Heart left ventricle (tissue), 16 donors: ENCODE data around the gene CDC42EP3. TPM values are rescaled to one million over a fixed set of nuclear protein-coding genes. Genes with fewer than 3 reads are reported as not detected.

Experiments
- ATAC-seq, 4 donors: fragments of 200-7000 bp; cut with Tn5 transposase; one replicate each; pipeline ENCODE4 v1.9.1; 2020 to 2022; ENCODE audit warnings: moderate library complexity in 4 of 4, mild to moderate bottlenecking in 3 of 4, moderate number of reproducible peaks in 1 of 4
- DNase-seq, 5 donors: peaks; one replicate each; pipeline ENCODE4 v3.0.0-alpha.2; 2020
- H3K27ac ChIP-seq, 12 donors: fragments of 200-600 bp; sonication (generic) in 4 of 12; one replicate each; pipeline versions ENCODE4 v1.5.0 to v1.8.0; 2016 to 2022; ENCODE audit warnings: mild to moderate bottlenecking in 2 of 12
- H3K27me3 ChIP-seq, 9 donors: fragments of 200-600 bp; sonication (generic) in 2 of 9; one replicate each; pipeline versions ENCODE4 v1.5.1 to v1.8.0; 2016 to 2022; ENCODE audit warnings: mild to moderate bottlenecking in 3 of 9
- H3K36me3 ChIP-seq, 9 donors: fragments of 200-600 bp; sonication (generic) in 2 of 9; one replicate each; pipeline versions ENCODE4 v1.5.0 to v1.8.0; 2018 to 2022; ENCODE audit warnings: mild to moderate bottlenecking in 2 of 9
- H3K4me1 ChIP-seq, 12 donors: fragments of 200-600 bp; sonication (generic) in 4 of 12; one replicate each; pipeline versions ENCODE4 v1.5.0 to v1.8.0; 2016 to 2022; ENCODE audit warnings: mild to moderate bottlenecking in 3 of 12
- H3K4me3 ChIP-seq, 12 donors: fragments of 200-600 bp; sonication (generic) in 4 of 12; one replicate each; pipeline versions ENCODE4 v1.5.0 to v1.8.0; 2017 to 2022; ENCODE audit warnings: mild to moderate bottlenecking in 9 of 12, moderate library complexity in 4 of 12
- H3K9me3 ChIP-seq, 12 donors: fragments of 200-600 bp; sonication (generic) in 4 of 12; one replicate each; pipeline versions ENCODE4 v1.5.0 to v1.8.0; 2016 to 2022; ENCODE audit warnings: mild to moderate bottlenecking in 1 of 12
- POLR2A ChIP-seq, 2 donors: fragments of 450-650 bp; IDR thresholded peaks; one replicate each; pipeline ENCODE4 v1.6.1; 2017; ENCODE audit warnings: antibody characterized with exemption in 2 of 2, mild to moderate bottlenecking in 2 of 2, moderate library complexity in 2 of 2
- WGBS, 4 donors: extraction: QIAGEN DNeasy Blood & Tissue Kit in 2 of 4; methylation state at CpG; one replicate each; pipeline versions ENCODE4 v1.1.5 to v1.1.7; 2013 to 2018; 5-methylcytosine and 5-hydroxymethylcytosine counted together
- intact Hi-C, 10 donors: fragments of 100-400 bp; cut with DNase I; formaldehyde crosslinking; loops; one replicate each; pipeline versions ENCODE4 v1.11.1 to v1.14.2; 2022
- polyA plus RNA-seq, 2 donors: library from polyadenylated mRNA; stranded (reverse); fragments of 200-250 nt; gene quantifications; one replicate each; pipeline ENCODE4 v1.2.3, GENCODE V29; 2013
- total RNA-seq, 9 donors: library from RNA; depleted of rRNA in 2 of 9; stranded (reverse); fragments of >200 nt in 2 of 9; fragmentation: NEBNext Ultra II Directional in 3 of 9; extraction: Animal tissue kit (Norgen Biotek cat#: 25700) in 3 of 9; gene quantifications; one replicate each; pipeline versions ENCODE4 v1.1.0 to v1.2.4, GENCODE V29; 2016 to 2023
- TF ChIP-seq, protein P1 (sequence below), 12 donors: fragments of 200-600 bp; sonication (generic) in 4 of 12; IDR thresholded peaks; one replicate each; pipeline versions ENCODE4 v1.5.0 to v1.8.0; 2018 to 2022; ENCODE audit warnings: antibody characterized with exemption in 12 of 12, mild to moderate bottlenecking in 5 of 12
- donor health status: ischemic (EF 13 %, LVEDD 7.1; RV severe dilation, severe dysfunction).
- donor health status: healthy with polysubstance abuse.
- donor health status: DM: no; HTN: yes; CAD: no.
- donor health status: DM: no; HTN: no; CAD: no.
- donor health status: ischemic (EF 25% LVEDD 6.9; RV normal size, moderate dysfunction).
- donor health status: ischemic (EF 25% LVEDD 5.7; RV mildly dilated, moderate dysfunction).
- donor health status: healthy.
- donor health status: DM: yes; HTN: yes; CAD: no.
- donor health status: ischemic (EF 35%, LVEDD 5.7; RV mildly dilated, moderate dysfunction).
- donor health status: nonischemic (EF 11% LVEDD 7.7; RV severe dilation, severe dysfunction).
- donor health status: DM: yes; HTN: yes; CAD: no.
- donor health status: PGD.
- donor health status: ischemic (EF 29% LVEDD 5.4; RV normal size, mild dysfunction).
- donor health status: nonischemic (EF 23%, LVEDD 6.1; RV moderate dilation, normal function).

The CDC42EP3 gene
- total and polyA plus RNA-seq, 11 donors = 32.5 to 189 (median 111) TPM

DNA sequence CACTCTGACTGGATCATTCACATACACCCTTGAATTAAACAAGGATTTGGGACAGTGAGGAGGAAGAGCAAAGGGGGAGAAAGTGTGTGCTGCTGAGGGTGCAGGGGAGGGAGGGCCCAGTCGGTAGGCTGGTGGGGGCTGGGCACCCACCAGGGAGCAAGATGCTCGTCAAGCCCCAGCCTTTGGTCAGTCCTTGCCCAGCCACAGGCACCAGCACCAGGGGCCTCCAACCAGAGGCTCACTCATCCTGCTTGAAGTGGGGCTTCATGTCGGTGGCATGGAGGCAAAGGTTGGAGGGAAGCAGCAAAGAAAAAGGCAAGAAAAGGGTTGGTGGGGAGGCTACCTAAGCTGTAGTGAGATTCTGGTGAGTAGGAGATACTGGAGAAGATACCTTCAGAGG lies 21.9 kb downstream of the CDC42EP3 start:
- Histone ChIP-seq H3K27me3 (no peaks in the 10 kb centered on the region), H3K36me3 (peaks cover 0 to 29% (median 21%) of the 10 kb centered on the region in 9 donors), H3K27ac (peak overlapping the region in 11 of 12 donors; percentile 84 to 95 (median 90)), H3K4me3 (no peak overlapping the region), H3K4me1 (peaks cover 28 to 100% (median 94%) of the 10 kb centered on the region in 12 donors), H3K9me3 (peaks cover 0 to 7% (median 0%) of the 10 kb centered on the region in 12 donors)
- ATAC-seq (no peak), DNase-seq (no peak)
- WGBS, 4 donors = 53 to 75% (median 61%) methylated on average over 3 of the region's 3 CpGs
- intact Hi-C loops = loop anchor here in 2 of 10 donors (2.0 to 5.0 kb wide), 2 partner anchors 23 to 232 kb away; no protein-coding TSS in a partner anchor
- TF ChIP-seq, protein P1, sequence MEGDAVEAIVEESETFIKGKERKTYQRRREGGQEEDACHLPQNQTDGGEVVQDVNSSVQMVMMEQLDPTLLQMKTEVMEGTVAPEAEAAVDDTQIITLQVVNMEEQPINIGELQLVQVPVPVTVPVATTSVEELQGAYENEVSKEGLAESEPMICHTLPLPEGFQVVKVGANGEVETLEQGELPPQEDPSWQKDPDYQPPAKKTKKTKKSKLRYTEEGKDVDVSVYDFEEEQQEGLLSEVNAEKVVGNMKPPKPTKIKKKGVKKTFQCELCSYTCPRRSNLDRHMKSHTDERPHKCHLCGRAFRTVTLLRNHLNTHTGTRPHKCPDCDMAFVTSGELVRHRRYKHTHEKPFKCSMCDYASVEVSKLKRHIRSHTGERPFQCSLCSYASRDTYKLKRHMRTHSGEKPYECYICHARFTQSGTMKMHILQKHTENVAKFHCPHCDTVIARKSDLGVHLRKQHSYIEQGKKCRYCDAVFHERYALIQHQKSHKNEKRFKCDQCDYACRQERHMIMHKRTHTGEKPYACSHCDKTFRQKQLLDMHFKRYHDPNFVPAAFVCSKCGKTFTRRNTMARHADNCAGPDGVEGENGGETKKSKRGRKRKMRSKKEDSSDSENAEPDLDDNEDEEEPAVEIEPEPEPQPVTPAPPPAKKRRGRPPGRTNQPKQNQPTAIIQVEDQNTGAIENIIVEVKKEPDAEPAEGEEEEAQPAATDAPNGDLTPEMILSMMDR (IDR thresholded peaks at IDR 0.05) = no peak
- TF ChIP-seq POLR2A (IDR thresholded peaks at IDR 0.05) = no peak

DNA sequence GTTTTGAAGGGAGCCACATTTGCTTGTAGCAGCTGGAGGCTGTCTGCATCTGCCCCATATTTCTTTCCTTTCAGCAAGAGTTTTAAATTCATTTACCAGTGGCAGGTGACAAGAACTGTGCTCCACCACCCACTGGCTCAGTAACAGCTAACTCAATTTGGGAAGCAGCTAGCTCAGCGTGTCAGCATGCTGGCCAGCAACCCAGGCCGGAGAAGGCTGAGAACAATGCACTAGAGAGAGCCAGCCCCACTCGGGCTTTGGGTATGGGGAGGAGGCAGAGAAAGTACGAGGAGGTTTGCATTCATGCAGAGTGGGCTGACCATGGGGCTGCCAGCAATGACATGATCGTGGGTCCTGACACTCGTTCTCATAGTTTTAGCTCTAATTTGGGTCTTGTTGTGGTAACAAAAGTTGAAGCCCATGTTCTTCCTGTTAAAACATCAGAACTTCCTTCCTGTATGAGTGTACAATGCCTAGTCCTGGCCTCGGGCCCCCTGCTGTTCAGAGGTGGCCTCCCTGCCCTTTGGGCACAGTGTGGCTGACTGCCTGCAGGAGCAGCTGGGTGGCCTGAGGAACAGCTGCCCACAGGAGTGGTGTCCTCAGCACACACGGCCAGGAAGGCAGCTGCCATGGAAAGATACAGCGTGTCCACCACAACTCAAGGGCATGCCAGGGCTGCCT lies 23.0 kb downstream of the CDC42EP3 start:
- Histone ChIP-seq H3K4me1 (peaks cover 28 to 100% (median 93%) of the 10 kb centered on the region in 12 donors), H3K27ac (peak overlapping the region; percentile 58 to 95 (median 90)), H3K9me3 (peaks cover 0 to 7% (median 0%) of the 10 kb centered on the region in 12 donors), H3K4me3 (peak overlapping the region in 3 of 12 donors; percentile 1 to 13 (median 7)), H3K36me3 (peaks cover 0 to 36% (median 31%) of the 10 kb centered on the region in 9 donors), H3K27me3 (no peaks in the 10 kb centered on the region)
- intact Hi-C loops = loop anchor here in 2 of 10 donors (2.0 to 5.0 kb wide), 2 partner anchors 24 to 231 kb away; no protein-coding TSS in a partner anchor
- ATAC-seq (peak; percentile 71 to 85 (median 77)), DNase-seq (peak; percentile 54 to 86 (median 78))
- 22 to 28% (median 24%) methylated on average over 9 of the region's 9 CpGs for WGBS, 4 donors
- no peak for TF ChIP-seq POLR2A (IDR thresholded peaks at IDR 0.05)
- TF ChIP-seq, protein P1 (IDR thresholded peaks at IDR 0.05) = peak in 10 of 12 donors; percentile 21 to 50 (median 40)

DNA sequence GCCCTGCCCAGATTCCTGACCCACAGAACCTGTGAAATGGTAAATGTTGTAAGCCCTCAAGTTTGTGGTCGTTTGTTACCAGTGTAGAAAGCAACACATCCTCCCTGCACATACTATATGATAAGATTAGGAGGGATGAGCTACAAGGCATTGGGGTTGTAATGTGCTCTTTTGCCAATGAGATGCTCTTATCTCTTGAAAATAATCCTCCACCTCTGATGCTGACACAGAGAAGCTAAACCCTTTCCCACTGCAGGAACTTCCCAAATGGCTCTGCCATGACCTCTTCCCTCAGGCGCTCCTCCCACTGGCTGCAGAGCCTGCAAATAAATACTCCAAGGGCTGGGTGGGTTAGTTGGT lies 23.5 kb downstream of the CDC42EP3 start:
- H3K9me3 ChIP-seq = peaks cover 0 to 7% (median 0%) of the 10 kb centered on the region in 12 donors
- H3K36me3 ChIP-seq = peaks cover 0 to 42% (median 36%) of the 10 kb centered on the region in 9 donors
- ATAC-seq = no peak
- no peak for DNase-seq
- TF ChIP-seq, protein P1 (IDR thresholded peaks at IDR 0.05) = no peak
- TF ChIP-seq POLR2A (IDR thresholded peaks at IDR 0.05) = no peak
- intact Hi-C loops = loop anchor here in 2 of 10 donors (2.0 to 5.0 kb wide), 2 partner anchors 25 to 231 kb away; no protein-coding TSS in a partner anchor
- no peaks in the 10 kb centered on the region for H3K27me3 ChIP-seq
- H3K4me3 ChIP-seq = peak overlapping the region in 1 of 12 donors; percentile 1
- peak overlapping the region; percentile 58 to 95 (median 90) for H3K27ac ChIP-seq
- peaks cover 25 to 100% (median 91%) of the 10 kb centered on the region in 12 donors for H3K4me1 ChIP-seq
- 60 to 79% (median 68%) methylated on average over 2 of the region's 2 CpGs for whole genome bisulfite sequencing, 4 donors

DNA sequence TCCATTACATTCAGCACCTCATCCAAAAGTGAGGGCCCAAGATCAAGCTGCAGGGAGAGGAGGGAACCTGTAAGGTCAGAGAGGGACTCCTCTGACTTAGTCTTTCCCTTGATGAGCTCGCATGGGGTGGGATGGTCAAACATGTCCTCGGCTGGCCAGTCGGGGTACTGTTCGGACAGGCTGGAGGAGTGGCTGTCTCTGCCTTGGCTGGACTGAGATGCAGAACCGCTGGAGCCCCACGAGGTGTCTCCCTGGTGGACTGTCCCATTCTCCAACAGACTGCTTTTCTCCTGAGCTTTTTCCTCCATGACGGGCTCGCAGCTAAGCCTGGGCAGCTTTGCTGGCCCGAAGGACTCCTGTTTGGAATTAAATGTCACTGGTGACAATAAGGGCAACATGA lies 25.6 kb downstream of the CDC42EP3 start:
- peaks cover 15 to 97% (median 83%) of the 10 kb centered on the region in 12 donors for H3K4me1 ChIP-seq
- no peak overlapping the region for H3K4me3 ChIP-seq
- intact Hi-C loops = loop anchor here in 1 of 10 donors (5.0 kb wide), 1 partner anchor 229 kb away; no protein-coding TSS in a partner anchor
- ATAC-seq (no peak), DNase-seq (no peak)
- no peaks in the 10 kb centered on the region for H3K27me3 ChIP-seq
- peaks cover 0 to 7% (median 0%) of the 10 kb centered on the region in 12 donors for H3K9me3 ChIP-seq
- no peak for TF ChIP-seq POLR2A (IDR thresholded peaks at IDR 0.05)
- WGBS, 4 donors = 83 to 88% (median 85%) methylated on average over 9 of the region's 9 CpGs
- H3K27ac ChIP-seq = peak overlapping the region in 9 of 12 donors; percentile 17 to 91 (median 40)
- H3K36me3 ChIP-seq = peaks cover 0 to 58% (median 39%) of the 10 kb centered on the region in 9 donors
